K562 (cell line): ENCODE data around the gene SAPCD1. TPM values are rescaled to one million over a fixed set of nuclear protein-coding genes. Genes with fewer than 3 reads are reported as not detected.
A peak's percentile ranks its signal among the peaks of the same experiment; 100 is the strongest.

Source experiments
- C11orf30 ChIP-seq: fragments of 450-650 bp; IDR thresholded peaks from 2 replicates; pipeline ENCODE4 v1.6.1; 2016; ENCODE audit warnings: low read depth, mild to moderate bottlenecking
- DDX20 ChIP-seq: fragments of 450-650 bp; IDR thresholded peaks from 2 replicates; pipeline ENCODE4 v1.6.1; 2016; ENCODE audit warnings: missing genetic modification characterization, low read depth, mild to moderate bottlenecking, missing compliant biosample characterization, moderate library complexity
- FIP1L1 ChIP-seq: fragments of 200-400 bp; formaldehyde crosslinking; IDR thresholded peaks from 2 replicates; pipeline ENCODE4 v1.6.1; 2018; ENCODE audit warnings: mild to moderate bottlenecking, low read depth, low read length; ENCODE audit not compliant: poor library complexity, severe bottlenecking
- FOXJ3 ChIP-seq: sonication (generic); formaldehyde crosslinking; IDR thresholded peaks from 2 replicates; pipeline ENCODE4 v1.4.0; 2020; ENCODE audit warnings: mild to moderate bottlenecking, missing genetic modification reagents
- ILF3 ChIP-seq: fragments of 450-650 bp; IDR thresholded peaks from 2 replicates; pipeline ENCODE4 v1.6.1; 2018; ENCODE audit warnings: antibody characterized with exemption, mild to moderate bottlenecking, moderate library complexity, borderline replicate concordance
- MECOM ChIP-seq: fragments of 250-450 bp; sonication (Bioruptor Pico); IDR thresholded peaks from 2 replicates; pipeline ENCODE4 v1.8.0; 2022; ENCODE audit warnings: inconsistent platforms
- MEF2D ChIP-seq: conservative IDR thresholded peaks from 2 replicates; pipeline ENCODE4 v1.6.1; 2016; ENCODE audit warnings: low read depth, missing genetic modification characterization, missing compliant biosample characterization
- MYNN ChIP-seq, 2 experiments: sonication (generic); formaldehyde crosslinking in 1 of 2; IDR thresholded peaks; 2 replicates each; pipeline versions ENCODE4 v1.5.0 to v1.6.1; 2016 to 2020; ENCODE audit warnings: antibody characterized with exemption in 1 of 2, missing genetic modification reagents in 1 of 2
- PHF21A ChIP-seq: fragments of 450-650 bp; IDR thresholded peaks from 2 replicates; pipeline ENCODE4 v1.6.1; 2017; ENCODE audit warnings: low read depth, borderline replicate concordance
- RBFOX2 ChIP-seq: fragments of 200-400 bp; formaldehyde crosslinking; IDR thresholded peaks from 2 replicates; pipeline ENCODE4 v1.6.1; 2017; ENCODE audit warnings: low read depth, mild to moderate bottlenecking, low read length, moderate library complexity
- ZC3H4 ChIP-seq: sonication (generic); formaldehyde crosslinking; IDR thresholded peaks from 2 replicates; pipeline ENCODE4 v1.9.0; 2021; ENCODE audit warnings: missing genetic modification reagents, borderline replicate concordance
- ZNF184 ChIP-seq: sonication (generic); formaldehyde crosslinking; IDR thresholded peaks from 2 replicates; pipeline ENCODE4 v1.5.0; 2020; ENCODE audit warnings: missing genetic modification reagents
- ZNF75A ChIP-seq: fragments of 450-650 bp; formaldehyde crosslinking; IDR thresholded peaks from 2 replicates; pipeline ENCODE4 v1.4.0; 2020; ENCODE audit warnings: mild to moderate bottlenecking
- polyA plus RNA-seq, 8 experiments: library from polyadenylated mRNA; depleted of rRNA in 4 of 8; stranded (reverse) in 5 of 8; unstranded in 3 of 8; fragments of >200 nt; fragmentation: Nextera tagmentation in 2 of 8; fragmentation: Illumina TruSeq in 1 of 8; extraction: Ambion mirVana in 2 of 8; extraction: Trizol in 1 of 8; gene quantifications; 2 replicates each; pipeline versions ENCODE4 v1.2.1 to v1.2.3, GENCODE V29; 2011 to 2014; ENCODE audit warnings: inconsistent platforms in 1 of 8, missing spikeins in 1 of 8
- total RNA-seq, 7 experiments: library from RNA; depleted of rRNA in 6 of 7; stranded (reverse); fragments of >200 nt in 6 of 7; fragmentation: Illumina TruSeq in 2 of 7; extraction: Trizol in 2 of 7; gene quantifications; 2 replicates each; pipeline versions ENCODE4 v1.2.1 to v1.2.3, GENCODE V29; 2011 to 2021; ENCODE audit warnings: low replicate concordance in 1 of 7
- TF ChIP-seq, protein P1 (sequence below), 2 experiments: fragments of 450-650 bp in 1 of 2; sonication (generic) in 1 of 2; formaldehyde crosslinking in 1 of 2; IDR thresholded peaks; 2 replicates each; pipeline versions ENCODE4 v1.7.1 to v1.9.0; 2016 to 2022; ENCODE audit warnings: inconsistent platforms in 1 of 2, mild to moderate bottlenecking in 1 of 2, missing genetic modification reagents in 1 of 2
- TF ChIP-seq, protein P2 (sequence below): fragments of 250-450 bp; sonication (Bioruptor Pico); IDR thresholded peaks from 2 replicates; pipeline ENCODE4 v1.5.0; 2020; ENCODE audit warnings: mild to moderate bottlenecking
- TF ChIP-seq, protein P3 (sequence below): sonication (generic); formaldehyde crosslinking; IDR thresholded peaks from 2 replicates; pipeline ENCODE4 v1.9.0; 2022; ENCODE audit warnings: mild to moderate bottlenecking, missing genetic modification reagents

Gene SAPCD1
- total and polyA plus RNA-seq, 9 of the 15 experiments (the other 6 are each of a cell fraction or from before 2014, with no cell fraction given) = 2.6 to 30.2 (median 7.4) TPM

DNA sequence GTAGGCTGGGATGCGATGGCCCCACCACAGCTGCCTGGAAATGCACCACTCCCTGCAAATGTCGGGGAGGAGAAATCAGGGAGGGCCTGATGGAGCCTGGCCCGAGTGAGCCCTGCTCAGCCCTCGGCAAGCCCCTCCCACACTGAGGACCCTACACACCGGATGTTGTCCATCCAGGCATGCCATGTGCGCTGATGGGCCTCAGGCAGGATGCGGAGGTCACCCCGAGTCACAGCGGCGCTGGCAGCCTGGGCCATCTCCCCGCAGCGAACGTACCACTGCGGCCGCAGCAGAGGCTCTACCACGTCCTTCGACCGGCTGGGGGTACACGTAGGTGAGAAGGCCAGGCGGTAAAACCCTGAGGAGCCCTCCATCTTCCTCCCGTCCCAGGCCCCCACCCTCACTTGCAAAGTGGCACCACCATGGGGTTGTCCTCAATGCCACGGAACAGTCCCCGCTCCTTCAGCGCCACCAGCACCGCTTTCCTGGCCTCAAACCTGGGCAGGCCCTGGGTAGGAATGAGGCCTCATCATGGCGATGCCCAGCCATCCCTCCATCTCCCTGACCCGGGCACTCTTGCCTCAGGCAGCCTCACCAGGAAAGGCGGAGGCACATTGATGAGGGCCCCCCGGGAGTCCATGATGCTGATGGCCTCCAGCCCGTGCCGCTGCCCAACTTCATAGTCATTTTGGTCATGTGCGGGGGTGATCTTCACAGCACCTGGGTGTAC is 19.8 kb downstream of the SAPCD1 start (continued):
- TF ChIP-seq, protein P1, sequence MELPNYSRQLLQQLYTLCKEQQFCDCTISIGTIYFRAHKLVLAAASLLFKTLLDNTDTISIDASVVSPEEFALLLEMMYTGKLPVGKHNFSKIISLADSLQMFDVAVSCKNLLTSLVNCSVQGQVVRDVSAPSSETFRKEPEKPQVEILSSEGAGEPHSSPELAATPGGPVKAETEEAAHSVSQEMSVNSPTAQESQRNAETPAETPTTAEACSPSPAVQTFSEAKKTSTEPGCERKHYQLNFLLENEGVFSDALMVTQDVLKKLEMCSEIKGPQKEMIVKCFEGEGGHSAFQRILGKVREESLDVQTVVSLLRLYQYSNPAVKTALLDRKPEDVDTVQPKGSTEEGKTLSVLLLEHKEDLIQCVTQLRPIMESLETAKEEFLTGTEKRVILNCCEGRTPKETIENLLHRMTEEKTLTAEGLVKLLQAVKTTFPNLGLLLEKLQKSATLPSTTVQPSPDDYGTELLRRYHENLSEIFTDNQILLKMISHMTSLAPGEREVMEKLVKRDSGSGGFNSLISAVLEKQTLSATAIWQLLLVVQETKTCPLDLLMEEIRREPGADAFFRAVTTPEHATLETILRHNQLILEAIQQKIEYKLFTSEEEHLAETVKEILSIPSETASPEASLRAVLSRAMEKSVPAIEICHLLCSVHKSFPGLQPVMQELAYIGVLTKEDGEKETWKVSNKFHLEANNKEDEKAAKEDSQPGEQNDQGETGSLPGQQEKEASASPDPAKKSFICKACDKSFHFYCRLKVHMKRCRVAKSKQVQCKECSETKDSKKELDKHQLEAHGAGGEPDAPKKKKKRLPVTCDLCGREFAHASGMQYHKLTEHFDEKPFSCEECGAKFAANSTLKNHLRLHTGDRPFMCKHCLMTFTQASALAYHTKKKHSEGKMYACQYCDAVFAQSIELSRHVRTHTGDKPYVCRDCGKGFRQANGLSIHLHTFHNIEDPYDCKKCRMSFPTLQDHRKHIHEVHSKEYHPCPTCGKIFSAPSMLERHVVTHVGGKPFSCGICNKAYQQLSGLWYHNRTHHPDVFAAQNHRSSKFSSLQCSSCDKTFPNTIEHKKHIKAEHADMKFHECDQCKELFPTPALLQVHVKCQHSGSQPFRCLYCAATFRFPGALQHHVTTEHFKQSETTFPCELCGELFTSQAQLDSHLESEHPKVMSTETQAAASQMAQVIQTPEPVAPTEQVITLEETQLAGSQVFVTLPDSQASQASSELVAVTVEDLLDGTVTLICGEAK (IDR thresholded peaks at IDR 0.05) = no peak
- TF ChIP-seq, protein P1 (CRISPR knock-in tag; IDR thresholded peaks at IDR 0.05) = 0 out of 2 replicates have a peak, but pooled peaks have one; percentile 1
- TF ChIP-seq MYNN (IDR thresholded peaks at IDR 0.05) = 0 out of 2 replicates have a peak, but pooled peaks have one; percentile 29
- TF ChIP-seq MYNN (CRISPR knock-in tag; IDR thresholded peaks at IDR 0.05) = no peak
- TF ChIP-seq, protein P2, sequence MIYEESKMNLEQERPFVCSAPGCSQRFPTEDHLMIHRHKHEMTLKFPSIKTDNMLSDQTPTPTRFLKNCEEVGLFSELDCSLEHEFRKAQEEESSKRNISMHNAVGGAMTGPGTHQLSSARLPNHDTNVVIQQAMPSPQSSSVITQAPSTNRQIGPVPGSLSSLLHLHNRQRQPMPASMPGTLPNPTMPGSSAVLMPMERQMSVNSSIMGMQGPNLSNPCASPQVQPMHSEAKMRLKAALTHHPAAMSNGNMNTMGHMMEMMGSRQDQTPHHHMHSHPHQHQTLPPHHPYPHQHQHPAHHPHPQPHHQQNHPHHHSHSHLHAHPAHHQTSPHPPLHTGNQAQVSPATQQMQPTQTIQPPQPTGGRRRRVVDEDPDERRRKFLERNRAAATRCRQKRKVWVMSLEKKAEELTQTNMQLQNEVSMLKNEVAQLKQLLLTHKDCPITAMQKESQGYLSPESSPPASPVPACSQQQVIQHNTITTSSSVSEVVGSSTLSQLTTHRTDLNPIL (CRISPR knock-in tag) = no peak
- TF ChIP-seq ILF3 = no peak
- no peak for TF ChIP-seq ZNF75A (CRISPR knock-in tag)
- TF ChIP-seq ZNF184 (CRISPR knock-in tag) = 0 out of 2 replicates have a peak, but pooled peaks have one; percentile 7
- no peak for TF ChIP-seq FOXJ3 (CRISPR knock-in tag)
- peak; percentile 74; the same call in 1 of the 2 replicates for TF ChIP-seq ZC3H4 (CRISPR knock-in tag)
- TF ChIP-seq MEF2D (tag) = no peak
- TF ChIP-seq MECOM (CRISPR knock-in tag) = no peak
- TF ChIP-seq, protein P3, sequence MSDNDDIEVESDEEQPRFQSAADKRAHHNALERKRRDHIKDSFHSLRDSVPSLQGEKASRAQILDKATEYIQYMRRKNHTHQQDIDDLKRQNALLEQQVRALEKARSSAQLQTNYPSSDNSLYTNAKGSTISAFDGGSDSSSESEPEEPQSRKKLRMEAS (CRISPR knock-in tag) = peak; percentile 27; the same call in 1 of the 2 replicates
- peak; percentile 75 for TF ChIP-seq RBFOX2
- peak; percentile 55 for TF ChIP-seq FIP1L1
- no peak for TF ChIP-seq DDX20
- no peak for TF ChIP-seq C11orf30
- TF ChIP-seq PHF21A = no peak
